ENCODE measurements around the gene IGSF21. TPM values are rescaled to one million over a fixed set of nuclear protein-coding genes. Genes with fewer than 3 reads are reported as not detected.

The IGSF21 gene
- total RNA-seq, 2 experiments from 2014 or later = not detected

- Histone ChIP-seq H3K27ac (ENCODE audit: low read depth in 1 of 2, low read length in 2 of 2) (no peak overlapping the region), H3K4me1 (ENCODE audit: insufficient read depth, low read length) (no peaks in the 10 kb centered on the region), H3K9me3 (ENCODE audit: control insufficient read depth in 1 of 2, insufficient read depth in 1 of 2, low read length in 2 of 2) (no peaks in the 10 kb centered on the region), H3K27me3 (ENCODE audit: control insufficient read depth in 1 of 2, insufficient read depth in 2 of 2, low read length in 2 of 2) (peaks cover 0 to 5% of the 10 kb centered on the region in 2 experiments), H3K36me3 (ENCODE audit: insufficient read depth, low read length) (no peaks in the 10 kb centered on the region), H3K4me3 (ENCODE audit: low read length) (no peak overlapping the region)
- no peaks in the 10 kb centered on the region for H3K9me3 Mint-ChIP-seq
- no peaks in the 10 kb centered on the region for H3K36me3 Mint-ChIP-seq (ENCODE audit: low read depth)
- H3K27me3 Mint-ChIP-seq = peaks cover 11% of the 10 kb centered on the region
- H3K27ac Mint-ChIP-seq = no peak overlapping the region
- DNase-seq (no peak), ATAC-seq (ENCODE audit: poor library complexity) (no peak)
- intact Hi-C loops (cut with DNase I, micrococcal nuclease) = no loop called here
- no peak overlapping the region for H3K4me3 Mint-ChIP-seq
- POLR2A ChIA-PET = no interaction called here
- CTCF ChIA-PET = no interaction called here
- no peaks in the 10 kb centered on the region for H3K4me1 Mint-ChIP-seq (ENCODE audit: low read depth)
- no peak for TF ChIP-seq CTCF (IDR thresholded peaks at IDR 0.05)
Measured at GRCh38 chr1:18166341-18166740, 58.7 kb downstream of the IGSF21 start.

GRCh38 chr1:18166929-18167328 lies 59.3 kb downstream of the IGSF21 start:
- no peak for TF ChIP-seq CTCF (IDR thresholded peaks at IDR 0.05)
- CTCF ChIA-PET = no interaction called here

GRCh38 chr1:18170444-18170843 lies 62.8 kb downstream of the IGSF21 start:
- ATAC-seq (ENCODE audit: poor library complexity) = no peak
- ChIA-PET POLR2A (no interaction called here), CTCF (no interaction called here)
- Mint-ChIP-seq H3K27me3 (peaks cover 19% of the 10 kb centered on the region), H3K27ac (no peak overlapping the region), H3K36me3 (ENCODE audit: low read depth) (no peaks in the 10 kb centered on the region), H3K4me3 (no peak overlapping the region), H3K4me1 (ENCODE audit: low read depth) (no peaks in the 10 kb centered on the region), H3K9me3 (no peaks in the 10 kb centered on the region)
- no peak for TF ChIP-seq CTCF (IDR thresholded peaks at IDR 0.05)
- Histone ChIP-seq H3K27me3 (ENCODE audit: control insufficient read depth in 1 of 2, insufficient read depth in 2 of 2, low read length in 2 of 2) (no peaks in the 10 kb centered on the region), H3K36me3 (ENCODE audit: insufficient read depth, low read length) (no peaks in the 10 kb centered on the region), H3K4me1 (ENCODE audit: insufficient read depth, low read length) (no peaks in the 10 kb centered on the region), H3K9me3 (ENCODE audit: control insufficient read depth in 1 of 2, insufficient read depth in 1 of 2, low read length in 2 of 2) (no peaks in the 10 kb centered on the region), H3K4me3 (ENCODE audit: low read length) (no peak overlapping the region), H3K27ac (ENCODE audit: low read depth in 1 of 2, low read length in 2 of 2) (no peak overlapping the region)
- DNase-seq = no peak
- intact Hi-C loops (cut with DNase I, micrococcal nuclease) = no loop called here

More at GRCh38 chr1:18166929-18167328, 59.3 kb downstream of the IGSF21 start:
- Histone ChIP-seq H3K4me3 (ENCODE audit: low read length) (no peak overlapping the region), H3K27me3 (ENCODE audit: control insufficient read depth in 1 of 2, insufficient read depth in 2 of 2, low read length in 2 of 2) (peaks cover 0 to 5% of the 10 kb centered on the region in 2 experiments), H3K9me3 (ENCODE audit: control insufficient read depth in 1 of 2, insufficient read depth in 1 of 2, low read length in 2 of 2) (no peaks in the 10 kb centered on the region), H3K4me1 (ENCODE audit: insufficient read depth, low read length) (no peaks in the 10 kb centered on the region), H3K36me3 (ENCODE audit: insufficient read depth, low read length) (no peaks in the 10 kb centered on the region), H3K27ac (ENCODE audit: low read depth in 1 of 2, low read length in 2 of 2) (no peak overlapping the region)
- ATAC-seq (ENCODE audit: poor library complexity) = no peak
- Mint-ChIP-seq H3K4me3 (no peak overlapping the region), H3K36me3 (ENCODE audit: low read depth) (no peaks in the 10 kb centered on the region), H3K27me3 (peaks cover 11% of the 10 kb centered on the region), H3K4me1 (ENCODE audit: low read depth) (no peaks in the 10 kb centered on the region), H3K9me3 (no peaks in the 10 kb centered on the region), H3K27ac (no peak overlapping the region)
- intact Hi-C loops (cut with DNase I, micrococcal nuclease) = no loop called here
- POLR2A ChIA-PET = no interaction called here
- DNase-seq = no peak

Measured in CD4-positive, alpha-beta T cell (primary cell).